Subcutaneous adipose tissue (tissue), 4 donors: ENCODE measurements around the gene LENG8. TPM values are rescaled to one million over a fixed set of nuclear protein-coding genes. Genes with fewer than 3 reads are reported as not detected.

Experiments used
- CTCF ChIP-seq: fragments of 450-650 bp; IDR thresholded peaks from one replicate; pipeline ENCODE4 v1.5.1; 2016; ENCODE audit warnings: low read depth, mild to moderate bottlenecking, control low read depth, antibody characterized with exemption, moderate library complexity
- total RNA-seq, 4 donors: library from RNA; depleted of rRNA; stranded (reverse); fragments of >200 nt; gene quantifications; one replicate each; pipeline ENCODE4 v1.1.0, GENCODE V29; 2016

LENG8 gene
- total RNA-seq, 4 donors from 2014 or later = 55.1 to 233 (median 69.4) TPM

- TF ChIP-seq CTCF = no peak
Observed at GRCh38 chr19:54418930-54419800, 29.8 kb upstream of the LENG8 start.

DNA sequence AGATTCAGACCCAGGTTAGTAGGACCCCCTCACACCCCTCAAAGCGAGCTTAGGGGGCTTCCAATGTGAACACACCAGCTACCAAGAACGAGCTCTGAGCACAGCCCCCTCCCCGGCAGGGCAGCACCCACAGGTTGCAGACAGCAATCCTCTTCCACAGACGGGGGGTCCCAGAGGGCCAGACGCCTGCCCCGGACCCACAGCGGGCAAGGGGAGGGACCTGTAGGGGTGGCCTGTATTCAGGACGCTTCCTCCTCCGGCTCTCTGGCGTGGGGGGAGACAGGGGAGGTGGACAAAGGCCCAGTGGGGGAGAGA lies 29.0 kb upstream of the LENG8 start:
- no peak for TF ChIP-seq CTCF

GRCh38 chr19:54420383-54421168 lies 28.4 kb upstream of the LENG8 start:
- no peak for TF ChIP-seq CTCF

DNA sequence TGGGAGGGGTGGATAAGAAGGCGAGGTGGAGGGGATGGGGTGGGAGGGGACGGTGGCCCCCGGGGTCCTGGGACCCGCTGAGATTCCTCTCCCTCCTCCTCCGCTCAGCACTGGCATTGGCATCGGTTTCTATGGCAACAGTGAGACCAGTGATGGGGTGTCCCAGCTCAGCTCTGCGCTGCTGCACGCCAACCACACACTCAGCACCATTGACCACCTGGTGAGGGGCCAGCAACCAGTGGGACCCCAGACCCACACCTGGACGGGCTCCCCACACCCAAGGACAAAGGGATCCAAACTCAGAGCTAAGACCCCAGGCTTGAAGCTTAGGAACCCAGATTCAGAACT lies 27.9 kb upstream of the LENG8 start:
- no peak for TF ChIP-seq CTCF

DNA sequence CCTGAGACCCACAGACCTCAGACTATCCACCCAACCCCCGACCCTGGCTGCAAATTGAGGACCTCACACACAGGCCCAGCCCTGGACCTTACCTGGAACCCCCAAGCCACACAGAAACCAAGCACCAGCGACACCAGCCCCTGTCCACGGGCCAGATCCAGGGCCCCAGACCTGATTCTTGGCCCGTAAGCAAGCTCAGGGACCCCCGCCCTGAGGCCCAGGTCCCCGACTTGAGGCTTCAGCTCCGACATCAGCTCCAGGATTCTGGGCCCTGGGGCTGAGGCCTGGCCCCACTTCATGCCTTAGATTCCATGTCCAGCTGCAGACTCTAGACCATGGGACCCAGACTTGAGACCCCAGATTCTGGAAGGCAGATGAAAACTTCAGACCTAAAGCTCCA lies 27.5 kb upstream of the LENG8 start:
- TF ChIP-seq CTCF = no peak

- no peak for TF ChIP-seq CTCF
Observed at GRCh38 chr19:54422136-54422535, 26.9 kb upstream of the LENG8 start.

DNA sequence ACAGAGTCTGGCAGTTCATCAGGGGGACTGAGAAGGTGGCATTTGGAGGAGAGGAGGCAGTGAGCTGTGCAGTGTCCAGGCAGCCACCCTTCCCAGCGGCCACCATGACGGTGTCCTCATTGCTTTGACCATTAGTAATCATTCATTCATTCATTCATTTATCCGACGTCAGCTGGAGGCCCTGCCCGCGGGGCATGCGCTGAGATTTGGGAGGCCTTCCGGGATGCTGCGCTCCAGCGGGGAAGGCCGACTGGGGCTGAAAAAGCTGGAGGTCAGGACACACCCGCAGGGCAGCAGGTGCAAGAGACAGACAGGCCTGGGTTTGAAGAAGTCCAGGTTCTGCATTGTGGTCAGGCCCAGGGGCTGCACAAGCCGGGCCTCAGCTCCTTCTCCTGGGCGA lies 24.8 kb upstream of the LENG8 start:
- no peak for TF ChIP-seq CTCF
